NT2/D1 (cell line): ENCODE results near the gene SPATA32.

Source experiments
- SUZ12 ChIP-seq: IDR thresholded peaks from 2 replicates; pipeline ENCODE4 v1.6.1; 2011; ENCODE audit not compliant: insufficient read length, insufficient read depth; ENCODE audit errors: extremely low read depth
- YY1 ChIP-seq: IDR thresholded peaks from 2 replicates; pipeline ENCODE4 v1.6.1; 2011; ENCODE audit not compliant: insufficient read length, insufficient read depth
- ZNF274 ChIP-seq: IDR thresholded peaks from 2 replicates; pipeline ENCODE4 v1.6.1; 2011; ENCODE audit warnings: mild to moderate bottlenecking, low read depth, low read length

DNA sequence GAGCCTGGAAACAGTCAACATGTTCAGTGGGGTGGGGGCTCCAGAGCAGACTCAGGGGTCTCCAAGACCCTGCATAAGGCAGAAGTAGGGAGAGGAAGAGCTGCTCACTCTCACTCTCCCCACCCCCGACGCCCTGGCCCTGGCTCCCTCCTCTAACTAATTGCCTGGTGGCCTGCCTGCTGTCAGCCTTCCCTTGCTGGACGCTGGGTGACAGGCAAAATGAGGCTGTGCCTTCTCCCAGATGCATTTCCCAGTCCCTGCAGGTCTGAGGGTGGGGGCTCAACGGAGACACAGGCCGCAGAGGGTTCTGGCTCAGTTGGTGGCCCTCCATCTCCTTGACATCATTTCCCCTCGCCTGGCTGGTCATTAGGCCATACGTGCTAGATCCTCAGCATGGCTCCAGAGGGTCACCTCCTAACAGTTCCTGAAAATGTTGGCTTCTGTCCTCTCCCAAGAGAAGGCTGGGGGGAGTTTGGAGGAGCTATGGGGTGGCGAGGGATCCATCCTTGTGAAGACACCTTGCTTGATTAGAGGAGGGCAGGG lies 38.8 kb downstream of the SPATA32 start:
- no peak for TF ChIP-seq ZNF274
- TF ChIP-seq YY1, result no peak
- TF ChIP-seq SUZ12, result no peak
